A673 (cell line): Measurements from ENCODE around the gene RPS6KA5. TPM values are rescaled to one million over a fixed set of nuclear protein-coding genes. Genes with fewer than 3 reads are reported as not detected.

Source experiments
- BruUV-seq: library from RNA; stranded (reverse); fragments of 400-500 nt; replicated peaks from 2 replicates; lab custom pipeline; 2021; lab: Mats Ljungman, UMichigan
- CTCF ChIA-PET: fragments of 300-600 bp; sonication (Branson Sonifier 250); formaldehyde crosslinking; loops from one replicate; lab custom pipeline; 2022; ENCODE audit warnings: antibody characterized with exemption; lab: Charles Lee
- POLR2A ChIA-PET: fragments of 300-600 bp; sonication (Branson Sonifier 250); formaldehyde crosslinking; loops from one replicate; lab custom pipeline; 2022; ENCODE audit warnings: antibody characterized with exemption; ENCODE audit not compliant: low non-redundant PET; lab: Charles Lee
- DNase-seq: peaks from one replicate; pipeline ENCODE4 v3.0.0-alpha.2; 2015; ENCODE audit warnings: low spot score
- H3K27ac ChIP-seq: fragments of 200-600 bp; sonication (generic); 2 replicates; pipeline ENCODE4 v1.5.1; 2016; ENCODE audit warnings: mixed run types, low read depth, mild to moderate bottlenecking, mixed read lengths, antibody characterized with exemption, low read length; ENCODE audit not compliant: poor library complexity, severe bottlenecking
- H3K27me3 ChIP-seq: fragments of 200-600 bp; sonication (generic); replicated peaks from 2 replicates; pipeline ENCODE4 v1.6.1; 2017; ENCODE audit warnings: mixed run types, low read depth, mild to moderate bottlenecking, mixed read lengths, antibody characterized with exemption, low read length; ENCODE audit not compliant: insufficient read depth, poor library complexity
- H3K36me3 ChIP-seq: fragments of 200-600 bp; sonication (generic); 2 replicates; pipeline ENCODE4 v1.6.1; 2016; ENCODE audit warnings: mixed run types, mild to moderate bottlenecking, mixed read lengths, antibody characterized with exemption, low read length; ENCODE audit not compliant: insufficient read depth, poor library complexity, severe bottlenecking
- H3K4me1 ChIP-seq: fragments of 200-600 bp; sonication (generic); 2 replicates; pipeline ENCODE4 v1.6.1; 2017; ENCODE audit warnings: mixed run types, mild to moderate bottlenecking, mixed read lengths, antibody characterized with exemption, low read length; ENCODE audit not compliant: insufficient read depth, poor library complexity, severe bottlenecking
- H3K4me3 ChIP-seq: fragments of 200-600 bp; sonication (generic); 2 replicates; pipeline ENCODE4 v1.5.1; 2016; ENCODE audit warnings: low read depth, mixed run types, mild to moderate bottlenecking, mixed read lengths, low read length; ENCODE audit not compliant: poor library complexity, severe bottlenecking
- H3K9me3 ChIP-seq: fragments of 200-600 bp; sonication (generic); 2 replicates; pipeline ENCODE4 v1.6.1; 2016; ENCODE audit warnings: mixed run types, low read depth, mild to moderate bottlenecking, mixed read lengths, antibody characterized with exemption, low read length; ENCODE audit not compliant: poor library complexity, severe bottlenecking
- EZH2 ChIP-seq: fragments of 200-600 bp; sonication (generic); IDR thresholded peaks from 2 replicates; pipeline ENCODE4 v1.6.1; 2017; ENCODE audit warnings: borderline replicate concordance, low read depth, mild to moderate bottlenecking, mixed read lengths, antibody characterized with exemption, low read length; ENCODE audit not compliant: poor library complexity, severe bottlenecking
- intact Hi-C: fragments of 100-400 bp; cut with micrococcal nuclease; formaldehyde crosslinking; loops from one replicate; pipeline ENCODE4 v1.10.0; 2022; ENCODE audit not compliant: unreplicated experiment
- total RNA-seq: library from RNA; stranded (reverse); gene quantifications from 2 replicates; pipeline ENCODE4 v1.2.3, GENCODE V29; 2021
- TF ChIP-seq, protein P1 (sequence below): fragments of 300-800, 200-600 bp; sonication (generic); conservative IDR thresholded peaks from 2 replicates; pipeline ENCODE4 v1.5.1; 2017; ENCODE audit warnings: low read depth, mild to moderate bottlenecking, antibody characterized with exemption, low read length, moderate library complexity, mixed read lengths

The RPS6KA5 gene
- total RNA-seq, 1 experiment from 2014 or later = 7.6 TPM

DNA sequence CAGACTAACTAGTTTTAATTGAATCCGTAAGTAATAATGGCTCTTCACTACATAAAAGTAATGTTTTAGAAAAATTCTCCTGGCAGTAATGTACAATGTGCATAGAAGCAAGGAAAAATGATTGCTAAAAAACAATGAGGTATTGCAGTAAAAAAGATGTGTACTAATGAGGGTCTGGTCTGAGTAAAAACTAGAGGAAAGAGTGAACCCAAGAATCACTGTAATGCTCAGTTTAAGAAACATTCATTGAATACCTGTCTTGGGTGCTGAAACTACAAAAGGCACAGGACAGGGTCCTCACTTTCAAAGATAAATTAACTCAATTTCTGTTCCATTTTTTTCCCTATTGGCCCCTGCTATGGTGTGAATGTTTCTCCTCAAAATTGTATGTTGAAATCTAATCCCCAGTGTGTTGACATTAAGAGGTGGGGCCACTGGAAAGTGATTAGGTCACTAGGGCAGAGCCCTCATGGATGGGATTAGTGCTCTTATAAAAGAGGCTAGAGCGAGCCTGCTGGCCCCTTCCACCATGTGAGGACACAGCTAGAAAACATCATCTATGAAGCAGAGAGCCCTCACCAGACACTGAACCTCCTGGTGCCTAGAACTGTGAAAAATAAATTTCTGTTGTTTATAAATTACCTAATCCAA lies 51.6 kb downstream of the RPS6KA5 start:
- no peak overlapping the region for H3K27ac ChIP-seq
- H3K27me3 ChIP-seq = no peaks in the 10 kb centered on the region
- H3K4me1 ChIP-seq = no peaks in the 10 kb centered on the region
- TF ChIP-seq, protein P1, sequence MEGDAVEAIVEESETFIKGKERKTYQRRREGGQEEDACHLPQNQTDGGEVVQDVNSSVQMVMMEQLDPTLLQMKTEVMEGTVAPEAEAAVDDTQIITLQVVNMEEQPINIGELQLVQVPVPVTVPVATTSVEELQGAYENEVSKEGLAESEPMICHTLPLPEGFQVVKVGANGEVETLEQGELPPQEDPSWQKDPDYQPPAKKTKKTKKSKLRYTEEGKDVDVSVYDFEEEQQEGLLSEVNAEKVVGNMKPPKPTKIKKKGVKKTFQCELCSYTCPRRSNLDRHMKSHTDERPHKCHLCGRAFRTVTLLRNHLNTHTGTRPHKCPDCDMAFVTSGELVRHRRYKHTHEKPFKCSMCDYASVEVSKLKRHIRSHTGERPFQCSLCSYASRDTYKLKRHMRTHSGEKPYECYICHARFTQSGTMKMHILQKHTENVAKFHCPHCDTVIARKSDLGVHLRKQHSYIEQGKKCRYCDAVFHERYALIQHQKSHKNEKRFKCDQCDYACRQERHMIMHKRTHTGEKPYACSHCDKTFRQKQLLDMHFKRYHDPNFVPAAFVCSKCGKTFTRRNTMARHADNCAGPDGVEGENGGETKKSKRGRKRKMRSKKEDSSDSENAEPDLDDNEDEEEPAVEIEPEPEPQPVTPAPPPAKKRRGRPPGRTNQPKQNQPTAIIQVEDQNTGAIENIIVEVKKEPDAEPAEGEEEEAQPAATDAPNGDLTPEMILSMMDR = no peak
- no peak for TF ChIP-seq EZH2
- H3K36me3 ChIP-seq = no peaks in the 10 kb centered on the region
- no TSS peak for BruUV-seq
- DNase-seq = no peak
- no peaks in the 10 kb centered on the region for H3K9me3 ChIP-seq
- H3K4me3 ChIP-seq = no peak overlapping the region
- intact Hi-C loops = no loop called here
- ChIA-PET POLR2A (no interaction called here), CTCF (no interaction called here)

DNA sequence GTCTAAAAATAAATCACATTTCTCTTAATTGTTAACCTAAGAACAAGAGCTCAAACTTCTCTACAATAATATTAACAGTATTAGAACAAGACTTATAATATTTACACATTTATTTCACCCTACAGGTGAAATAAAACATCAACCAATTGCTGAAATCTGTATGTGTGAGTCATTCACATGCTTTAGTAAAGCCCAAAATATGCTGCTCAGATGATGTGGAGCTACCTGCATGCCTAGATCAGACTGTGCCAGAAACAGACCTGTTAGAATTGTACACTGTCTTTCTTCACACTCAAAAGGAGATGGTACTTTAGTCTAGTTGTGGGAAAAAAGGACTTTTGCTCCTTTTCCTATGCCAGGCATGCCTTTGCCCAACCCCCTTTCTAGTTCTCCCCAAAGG lies 54.7 kb downstream of the RPS6KA5 start:
- H3K9me3 ChIP-seq = no peaks in the 10 kb centered on the region
- no peaks in the 10 kb centered on the region for H3K4me1 ChIP-seq
- intact Hi-C loops = no loop called here
- TF ChIP-seq, protein P1 = no peak
- TF ChIP-seq EZH2 = no peak
- DNase-seq = no peak
- no peaks in the 10 kb centered on the region for H3K36me3 ChIP-seq
- BruUV-seq = no TSS peak
- ChIA-PET POLR2A (interaction anchor here (0.8 kb wide), 1 partner anchor 8 kb away, joined by 4 read pairs; no protein-coding TSS in a partner anchor), CTCF (no interaction called here)
- H3K27me3 ChIP-seq = no peaks in the 10 kb centered on the region
- no peak overlapping the region for H3K27ac ChIP-seq
- H3K4me3 ChIP-seq = no peak overlapping the region

- no peak for DNase-seq
- TF ChIP-seq EZH2 = no peak
- TF ChIP-seq, protein P1 = no peak
- no peaks in the 10 kb centered on the region for H3K9me3 ChIP-seq
- ChIA-PET POLR2A (no interaction called here), CTCF (no interaction called here)
- no peak overlapping the region for H3K27ac ChIP-seq
- no peaks in the 10 kb centered on the region for H3K4me1 ChIP-seq
- intact Hi-C loops = no loop called here
- no peaks in the 10 kb centered on the region for H3K36me3 ChIP-seq
- no peaks in the 10 kb centered on the region for H3K27me3 ChIP-seq
- H3K4me3 ChIP-seq = no peak overlapping the region
- no TSS peak for BruUV-seq
These were observed 55.5 kb downstream of the RPS6KA5 start for GRCh38 chr14:91004987-91005386.
